Measurements from ENCODE around the gene MTCL1. TPM values are rescaled to one million over a fixed set of nuclear protein-coding genes. Genes with fewer than 3 reads are reported as not detected.

The MTCL1 gene
- total and polyA plus RNA-seq, 9 of the 15 experiments (the other 6 are each of a cell fraction or from before 2014, with no cell fraction given) = 0.21 to 7.4 (median 3.7) TPM

- no peak for TF ChIP-seq RBM22 (IDR thresholded peaks at IDR 0.05; ENCODE audit: low read depth, low read length, poor library complexity, severe bottlenecking)
These were observed 82.4 kb downstream of the MTCL1 start (continued) for GRCh38 chr18:8787794-8788193.

DNA sequence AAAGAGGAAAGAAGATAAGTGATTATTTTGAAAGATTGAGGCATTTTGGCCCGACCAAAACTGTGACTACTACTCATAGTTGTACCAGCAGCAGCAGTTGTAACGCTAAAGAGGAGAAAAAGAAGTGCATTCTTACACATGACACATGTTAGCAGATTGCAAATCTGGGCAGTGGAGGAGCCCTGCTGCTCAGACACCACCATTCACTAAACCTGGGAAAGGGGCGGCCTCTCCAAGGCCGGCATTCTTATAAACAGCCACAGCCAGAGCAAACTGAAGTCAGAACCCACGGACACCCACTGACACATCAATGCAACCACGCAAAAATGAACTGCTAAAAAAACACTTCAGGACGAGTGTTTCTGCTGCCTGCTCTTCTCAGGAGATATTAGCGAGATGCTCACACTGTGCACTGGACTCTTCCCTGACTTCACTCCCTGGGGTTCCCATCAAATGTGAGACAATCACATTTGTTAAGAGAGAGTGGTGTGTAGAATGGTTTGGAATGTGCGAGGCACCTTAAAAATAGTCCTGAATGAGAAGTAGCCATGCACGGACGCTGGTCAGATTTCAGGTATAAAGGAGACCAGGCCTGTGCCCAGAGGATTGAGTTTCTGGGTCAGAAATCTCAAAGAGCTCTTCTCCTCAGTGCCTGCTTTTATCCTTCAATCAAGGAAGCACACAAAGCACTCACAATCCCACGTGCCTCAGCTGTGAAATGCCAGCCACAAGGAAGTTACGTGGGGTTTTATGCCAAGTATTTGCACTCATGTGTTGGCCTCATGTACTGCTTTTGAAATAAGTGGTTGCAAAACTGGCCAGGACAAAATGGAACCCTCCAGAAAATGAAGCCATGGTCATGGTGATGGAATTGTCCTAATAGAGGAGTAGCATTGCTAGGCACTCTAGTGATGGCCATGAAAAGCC lies 83.4 kb downstream of the MTCL1 start:
- intact Hi-C loops (cut with micrococcal nuclease) = no loop called here

More for the DNA sequence above, 83.4 kb downstream of the MTCL1 start:
- Histone ChIP-seq H2AFZ (ENCODE audit: low read depth, low read length) (no peak overlapping the region), H3K27me3 (ENCODE audit: control insufficient read depth in 2 of 2, insufficient read depth in 2 of 2, low read length in 2 of 2) (peaks cover 20 to 49% of the 10 kb centered on the region in 2 experiments), H3K4me3 (no peak overlapping the region), H3K27ac (ENCODE audit: extremely low read depth, low read depth, low read length) (no peak overlapping the region), H3K9me3 (replicated peaks; ENCODE audit: control insufficient read depth, insufficient read depth, low read depth, low read length) (no peaks in the 10 kb centered on the region), H3K9ac (ENCODE audit: insufficient read depth in 1 of 2, low read depth in 2 of 2, low read length in 2 of 2) (no peak overlapping the region), H4K20me1 (replicated peaks; ENCODE audit: control insufficient read depth, insufficient read depth, low read length) (no peaks in the 10 kb centered on the region), H3K4me2 (ENCODE audit: insufficient read depth, low read length) (no peak overlapping the region), H3K36me3 (ENCODE audit: control insufficient read depth, insufficient read depth, low read length) (no peaks in the 10 kb centered on the region), H3K79me2 (ENCODE audit: control insufficient read depth, insufficient read depth, low read length) (no peaks in the 10 kb centered on the region), H3K9me1 (ENCODE audit: control insufficient read depth, insufficient read depth, low read length) (no peaks in the 10 kb centered on the region), H3K4me1 (replicated peaks in 1 of 2; ENCODE audit: control insufficient read depth in 2 of 2, insufficient read depth in 2 of 2, low read length in 2 of 2) (peaks cover 0 to 12% of the 10 kb centered on the region in 2 experiments; a peak in 1 of 5 replicates)
- BruUV-seq (replicated peaks) = no TSS peak
- ATAC-seq (no peak), DNase-seq (ENCODE audit: extremely low read depth in 1 of 4, low spot score in 3 of 4) (no peak), FAIRE-seq (peak; percentile 60)
- WGBS (ENCODE audit: insufficient coverage, low coverage, missing lambda C conversion rate) = 13% methylated on average over 13 of the region's 13 CpGs
- POLR2A ChIA-PET = interaction anchor here (1.3 to 3.5 kb wide), 4 partner anchors 7 to 23 kb away, joined by 4 to 20 read pairs (median 8); no protein-coding TSS in a partner anchor
- no peak for TF ChIP-seq ZNF224 (CRISPR knock-in tag; IDR thresholded peaks at IDR 0.05)
- no peak for TF ChIP-seq HDAC6 (IDR thresholded peaks at IDR 0.05; ENCODE audit: low read depth, low read length)
- no peak for TF ChIP-seq GABPA (tag; conservative IDR thresholded peaks at IDR 0.05; ENCODE audit: low read depth)
- TF ChIP-seq MYNN (IDR thresholded peaks at IDR 0.05) = no peak
- no peak for TF ChIP-seq MYNN (CRISPR knock-in tag; IDR thresholded peaks at IDR 0.05)
- TF ChIP-seq RNF2 (IDR thresholded peaks at IDR 0.05) = no peak
- TF ChIP-seq ZBTB17 (CRISPR knock-in tag; IDR thresholded peaks at IDR 0.05) = no peak
- in situ Hi-C loops (cut with MboI) = no loop called here
- CTCF ChIA-PET (ENCODE audit: low intra/inter-chr PET ratio) = no interaction called here

All from K562 (cell line).